Peyer's patch (tissue), 4 donors: Measurements from ENCODE around the gene CLUH.

ENCODE experiments used
- POLR2A ChIP-seq, 2 donors: fragments of 450-650 bp; IDR thresholded peaks; one replicate each; pipeline ENCODE4 v1.5.1; 2017; ENCODE audit warnings: antibody characterized with exemption in 2 of 2, mild to moderate bottlenecking in 2 of 2, moderate library complexity in 2 of 2
- TF ChIP-seq, protein P1 (sequence below), 6 experiments: fragments of 450-650 bp in 4 of 6; fragments of 200-600 bp in 2 of 6; sonication (generic) in 1 of 6; IDR thresholded peaks; one replicate each; pipeline ENCODE4 v1.5.1; 2017 to 2019; ENCODE audit warnings: antibody characterized with exemption in 6 of 6, mild to moderate bottlenecking in 3 of 6, moderate library complexity in 1 of 6

DNA sequence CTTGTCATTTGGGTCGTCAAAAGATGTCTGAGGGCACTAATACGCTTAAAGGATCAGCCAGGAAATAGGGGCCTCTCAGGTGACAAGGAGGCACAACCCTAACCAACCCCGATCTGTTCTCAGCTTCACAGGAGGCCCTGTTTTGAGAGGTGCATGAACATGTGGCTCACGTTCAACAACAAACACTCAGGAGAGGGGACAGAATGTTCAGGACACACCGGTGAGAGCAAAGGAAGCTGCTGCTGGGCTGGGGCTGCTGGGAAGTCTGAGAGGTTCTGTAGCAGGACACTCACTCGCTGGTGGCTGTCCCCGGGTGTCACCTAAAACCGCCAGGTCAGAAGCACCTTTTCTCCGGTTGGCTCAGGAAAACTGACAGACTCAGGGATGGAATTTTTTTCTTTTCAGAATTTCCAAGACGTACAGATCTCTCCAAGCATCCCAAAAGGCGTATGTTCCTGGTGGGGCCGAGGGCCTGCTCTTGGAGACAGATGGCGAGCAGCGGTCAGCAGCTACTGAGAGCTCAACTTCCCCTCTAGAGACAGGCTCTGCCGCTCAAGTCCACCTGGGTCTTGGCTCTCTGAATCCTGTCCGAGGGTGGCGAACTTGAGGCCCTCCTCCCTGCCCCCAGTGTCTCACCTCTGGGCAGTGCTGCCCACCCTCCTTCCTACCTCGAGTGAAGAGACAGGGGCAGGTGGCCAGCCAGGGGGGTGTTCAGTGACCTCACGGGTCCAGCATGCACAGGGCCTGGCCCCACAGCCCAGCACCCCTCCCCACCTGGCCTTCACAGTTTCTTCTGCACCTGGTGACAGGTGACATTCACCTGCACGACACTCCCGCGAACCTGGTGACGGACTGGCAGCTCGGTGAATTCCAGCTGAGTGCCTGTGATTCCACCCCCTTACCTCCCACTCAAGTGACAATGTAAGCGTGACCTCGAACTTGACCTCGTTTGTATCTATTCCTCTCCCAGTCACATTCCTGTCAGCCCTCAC is 22.9 kb downstream of the CLUH start:
- TF ChIP-seq, protein P1, sequence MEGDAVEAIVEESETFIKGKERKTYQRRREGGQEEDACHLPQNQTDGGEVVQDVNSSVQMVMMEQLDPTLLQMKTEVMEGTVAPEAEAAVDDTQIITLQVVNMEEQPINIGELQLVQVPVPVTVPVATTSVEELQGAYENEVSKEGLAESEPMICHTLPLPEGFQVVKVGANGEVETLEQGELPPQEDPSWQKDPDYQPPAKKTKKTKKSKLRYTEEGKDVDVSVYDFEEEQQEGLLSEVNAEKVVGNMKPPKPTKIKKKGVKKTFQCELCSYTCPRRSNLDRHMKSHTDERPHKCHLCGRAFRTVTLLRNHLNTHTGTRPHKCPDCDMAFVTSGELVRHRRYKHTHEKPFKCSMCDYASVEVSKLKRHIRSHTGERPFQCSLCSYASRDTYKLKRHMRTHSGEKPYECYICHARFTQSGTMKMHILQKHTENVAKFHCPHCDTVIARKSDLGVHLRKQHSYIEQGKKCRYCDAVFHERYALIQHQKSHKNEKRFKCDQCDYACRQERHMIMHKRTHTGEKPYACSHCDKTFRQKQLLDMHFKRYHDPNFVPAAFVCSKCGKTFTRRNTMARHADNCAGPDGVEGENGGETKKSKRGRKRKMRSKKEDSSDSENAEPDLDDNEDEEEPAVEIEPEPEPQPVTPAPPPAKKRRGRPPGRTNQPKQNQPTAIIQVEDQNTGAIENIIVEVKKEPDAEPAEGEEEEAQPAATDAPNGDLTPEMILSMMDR (IDR thresholded peaks at IDR 0.05), result no peak
- TF ChIP-seq POLR2A (IDR thresholded peaks at IDR 0.05), result no peak
